Stimulated activated CD8-positive, alpha-beta memory T cell treated with anti-CD3 and anti-CD28 coated beads, Interleukin-12 subunit alpha, Interleukin-12 subunit beta, amount 100 ng/mL, for 4 hours (primary cell): Measurements from ENCODE around the gene RPEL1.

Experiments used
- DNase-seq: peaks from one replicate; pipeline ENCODE4 v3.0.0-alpha.2; 2020; ENCODE audit warnings: low read depth

The RPEL1 gene

DNA sequence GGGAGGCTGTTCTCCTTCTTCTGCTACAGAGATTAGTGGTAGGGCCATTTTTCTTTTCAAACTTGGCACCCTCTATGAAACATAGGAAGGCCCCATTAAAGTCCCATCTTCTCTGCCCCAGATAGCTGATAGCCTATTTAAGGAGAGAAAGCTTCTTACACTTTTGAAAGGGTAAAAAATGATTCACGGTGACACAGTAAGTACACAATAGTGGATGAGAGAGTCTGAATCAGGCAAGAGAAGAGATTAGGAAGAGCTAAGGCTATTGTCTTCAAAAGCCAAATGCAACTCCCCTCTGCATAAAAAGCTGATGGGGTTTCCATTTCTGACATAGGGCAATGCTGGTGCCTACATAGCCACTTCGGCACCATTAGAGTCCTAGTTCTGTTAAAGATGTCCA lies 34.8 kb downstream of the RPEL1 start:
- DNase-seq = no peak

DNA sequence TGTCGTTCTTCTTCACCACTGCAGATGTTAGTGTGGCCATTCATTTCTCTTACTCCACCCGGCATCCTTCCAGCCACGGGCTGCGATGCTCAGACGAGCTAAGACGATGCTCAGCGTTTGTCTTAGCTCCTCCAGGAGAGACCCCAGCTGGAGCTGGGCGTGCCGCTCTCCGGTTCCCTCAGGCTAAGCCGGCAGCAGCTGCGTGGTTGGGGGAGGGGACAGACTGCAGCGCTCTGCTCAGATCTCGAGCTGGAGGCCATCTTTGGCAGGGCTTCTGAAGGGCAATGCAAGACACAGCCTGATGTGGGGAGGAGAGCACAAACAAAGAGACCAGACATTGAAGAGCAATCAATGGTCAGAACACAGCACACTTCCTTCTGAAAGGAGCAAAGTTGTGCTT lies 36.1 kb downstream of the RPEL1 start:
- DNase-seq = no peak

DNA sequence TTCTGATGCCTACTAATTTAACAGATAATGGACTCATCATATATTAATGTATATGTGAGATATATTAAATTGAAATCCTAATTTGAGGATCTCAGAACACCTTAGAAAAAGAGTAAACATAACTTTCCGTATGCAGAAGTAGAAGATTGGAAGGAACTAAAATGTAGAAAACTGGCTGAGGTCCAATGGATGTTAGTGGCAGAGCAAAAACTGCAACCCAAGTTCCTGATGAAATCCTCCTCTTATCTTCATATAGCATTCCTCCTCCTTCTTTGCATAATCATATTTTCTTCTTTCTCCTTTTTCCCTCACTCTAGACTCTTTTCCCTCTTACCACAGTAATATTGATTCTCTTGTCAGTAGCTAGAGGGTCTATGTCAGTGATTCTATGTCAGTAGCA lies 37.3 kb downstream of the RPEL1 start:
- no peak for DNase-seq

DNA sequence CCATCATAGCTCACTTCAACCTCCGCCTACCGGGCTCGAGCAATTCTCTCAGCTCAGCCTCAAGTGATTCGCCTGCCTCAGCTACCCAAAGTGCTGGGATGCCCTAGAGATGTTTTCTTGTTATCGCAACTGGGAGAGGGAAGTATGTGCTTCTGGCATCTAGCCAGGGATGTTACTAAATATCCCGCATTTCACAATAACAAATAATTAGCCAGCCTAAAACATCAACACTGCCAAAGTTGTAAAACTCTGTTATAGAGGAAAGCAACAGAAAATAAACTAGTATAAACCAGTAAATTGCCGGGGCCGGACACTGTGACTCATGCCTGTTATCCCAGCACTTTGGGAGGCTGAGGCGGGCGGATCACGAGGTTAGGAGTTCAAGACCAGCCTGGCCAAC lies 38.5 kb downstream of the RPEL1 start:
- DNase-seq = no peak

DNA sequence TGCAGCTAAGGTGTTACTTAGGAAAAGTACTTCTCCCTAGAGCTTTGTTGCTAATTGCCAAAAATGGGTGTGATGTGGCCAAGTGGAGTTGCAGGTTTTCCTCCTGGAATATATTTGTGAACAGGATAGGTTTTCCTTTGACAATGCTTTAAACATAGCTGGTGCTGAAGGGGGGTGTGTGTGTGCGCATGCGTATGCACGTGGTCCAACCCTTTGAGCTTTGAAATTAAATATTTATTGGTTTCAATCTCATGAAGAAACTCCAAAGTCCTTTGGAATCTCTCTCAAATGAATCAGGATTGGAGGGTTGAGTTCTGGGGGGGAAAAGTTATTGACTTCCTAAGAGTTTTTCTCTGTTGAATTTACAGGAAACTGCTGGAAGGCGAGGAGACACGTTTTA lies 42.3 kb downstream of the RPEL1 start:
- DNase-seq = no peak

DNA sequence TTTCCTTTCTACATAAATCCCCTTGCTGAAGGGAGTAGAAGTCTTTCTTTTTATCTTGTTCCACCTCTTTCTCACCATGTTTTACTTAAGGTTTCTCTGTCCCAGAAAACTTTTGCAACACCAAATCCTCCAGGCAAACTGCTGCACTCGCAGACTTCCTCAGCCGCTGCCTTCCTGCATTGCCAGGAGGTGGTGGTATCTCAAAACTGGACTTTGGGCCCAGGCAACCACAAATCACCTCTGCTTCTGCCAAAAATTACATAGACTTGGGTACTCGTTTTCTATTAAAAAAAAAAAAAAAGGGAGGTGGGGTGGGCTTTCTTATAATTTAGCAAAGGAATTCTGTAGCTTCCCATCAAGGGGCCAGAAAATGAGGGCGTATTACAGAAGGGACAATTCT lies 45.9 kb downstream of the RPEL1 start:
- DNase-seq = no peak

DNA sequence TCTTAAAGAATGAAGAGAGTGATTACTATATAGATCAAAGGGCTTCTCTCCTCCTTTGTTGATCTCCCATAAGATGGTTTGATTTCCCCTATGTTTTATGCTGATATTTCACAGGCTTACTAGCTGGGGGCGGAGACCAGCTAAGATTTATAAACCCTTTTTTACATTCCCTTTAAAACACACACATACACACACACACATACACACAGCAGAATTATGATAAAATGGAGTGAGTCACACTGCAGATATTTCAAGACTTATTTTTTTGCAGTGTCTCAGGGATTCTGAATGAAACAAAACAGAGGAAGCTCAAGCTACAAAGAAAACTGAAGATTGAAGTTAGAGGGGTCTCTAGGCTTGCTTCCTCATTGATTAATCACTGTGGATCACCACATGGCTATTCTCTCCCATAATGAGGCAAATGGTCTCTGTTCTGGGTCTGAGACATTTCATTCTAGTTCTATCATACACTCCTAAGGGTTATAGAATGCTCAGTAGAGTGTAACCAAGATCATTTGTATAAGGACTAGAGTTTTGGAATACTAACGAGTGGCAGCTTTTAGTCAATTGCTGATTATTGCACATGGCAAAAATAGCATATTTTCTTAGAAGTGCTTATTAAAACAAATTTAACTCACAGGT lies 49.8 kb downstream of the RPEL1 start:
- DNase-seq = no peak
